Aorta (tissue), 5 donors: ENCODE measurements around the gene SEC24D. TPM values are rescaled to one million over a fixed set of nuclear protein-coding genes. Genes with fewer than 3 reads are reported as not detected.
"Not testable (repeated sequence)": the region's sequence is repeated elsewhere in the genome, so short reads cannot be mapped to it uniquely, and the experiment has no call there.

Source experiments
- ATAC-seq: fragments of 200-7000 bp; cut with Tn5 transposase; one replicate; pipeline ENCODE4 v1.9.1; 2022; ENCODE audit warnings: moderate library complexity; ENCODE audit not compliant: low FRiP score
- DNase-seq, 2 donors: peaks; one replicate each; pipeline ENCODE4 v3.0.0-alpha.2; 2020
- H3K27ac ChIP-seq, 2 donors: one replicate each; pipeline ENCODE4 v1.5.1; 2013; ENCODE audit warnings: low read length in 2 of 2, mild to moderate bottlenecking in 2 of 2, moderate library complexity in 2 of 2, control low read depth in 1 of 2, inconsistent platforms in 1 of 2, low read depth in 1 of 2
- H3K27me3 ChIP-seq, 2 donors: one replicate each; pipeline ENCODE4 v1.6.1; 2013; ENCODE audit warnings: control low read depth in 1 of 2, low read length in 1 of 2, mild to moderate bottlenecking in 1 of 2, moderate library complexity in 1 of 2; ENCODE audit not compliant: insufficient read depth in 2 of 2, control insufficient read depth in 1 of 2
- H3K36me3 ChIP-seq, 2 donors: one replicate each; pipeline ENCODE4 v1.6.1; 2013; ENCODE audit warnings: control low read depth in 1 of 2, low read length in 1 of 2, mild to moderate bottlenecking in 1 of 2; ENCODE audit not compliant: insufficient read depth in 2 of 2, control insufficient read depth in 1 of 2
- H3K4me1 ChIP-seq, 2 donors: one replicate each; pipeline ENCODE4 v1.6.1; 2013; ENCODE audit warnings: low read length in 2 of 2, control low read depth in 1 of 2, mild to moderate bottlenecking in 1 of 2, moderate library complexity in 1 of 2; ENCODE audit not compliant: insufficient read depth in 2 of 2, control insufficient read depth in 1 of 2
- H3K4me3 ChIP-seq, 2 donors: one replicate each; pipeline ENCODE4 v1.5.1; 2013; ENCODE audit warnings: low read length in 2 of 2, control low read depth in 1 of 2, mild to moderate bottlenecking in 1 of 2
- H3K9me3 ChIP-seq: one replicate; pipeline ENCODE4 v1.6.1; 2013; ENCODE audit warnings: mild to moderate bottlenecking, low read length; ENCODE audit not compliant: control insufficient read depth
- WGBS, 2 donors: extraction: QIAGEN DNeasy Blood & Tissue Kit; methylation state at CpG; one replicate each; pipeline ENCODE4 v1.1.7; 2013; 5-methylcytosine and 5-hydroxymethylcytosine counted together
- intact Hi-C, 2 donors: fragments of 100-400 bp; cut with DNase I; formaldehyde crosslinking; loops; one replicate each; pipeline versions ENCODE4 v1.14.2 to v1.15.0; 2022
- long read RNA-seq, 2 donors: library from polyadenylated mRNA; unstranded; transcript quantifications; one replicate each; pipeline ENCODE4 v2.0.0, GENCODE V29; 2020 to 2021
- polyA plus RNA-seq, 2 donors: library from polyadenylated mRNA; stranded (reverse); fragments of 200-250 nt; gene quantifications; one replicate each; pipeline ENCODE4 v1.2.3, GENCODE V29; 2013
- total RNA-seq, 2 donors: library from RNA; stranded (reverse); fragmentation: NEBNext Ultra II Directional; extraction: Animal tissue kit (Norgen Biotek cat#: 25700); gene quantifications; one replicate each; pipeline ENCODE4 v1.2.1, GENCODE V29; 2021
- donor health status: healthy with polysubstance abuse.
- donor health status: Bipolar disorder and iron deficiency.
- donor health status: DM: no; HTN: no; CAD: no.
- donor health status: DM: no; HTN: no; CAD: no.
- donor health status: DM: yes; HTN: yes; CAD: no.

SEC24D gene
- 100 to 1,000 TPM; 126 to 127 TPM for total RNA-seq
- 10 to 100 TPM; 25.3 to 30.6 TPM for polyA plus RNA-seq
- long read RNA-seq, donor 1, partial matches to known transcripts = 60 of 88 reads
- long read RNA-seq, donor 1, other reads (novel, unspliced or antisense) = 28 of 88 reads
- long read RNA-seq, donor 2, full-length matches to known transcripts = 12 of 57 reads
- long read RNA-seq, donor 2, partial matches to known transcripts = 21 of 57 reads
- long read RNA-seq, donor 2, other reads (novel, unspliced or antisense) = 24 of 57 reads

- Histone ChIP-seq H3K4me1 (peaks cover 2 to 3% of the 10 kb centered on the region in 2 donors), H3K27ac (peak within 1 kb of the TSS; percentile 95 to 96), H3K27me3 (no peaks in the 10 kb centered on the region), H3K4me3 (peak within 1 kb of the TSS; percentile 79 to 93), H3K36me3 (peaks cover 0 to 6% of the 10 kb centered on the region in 2 donors), H3K9me3 (no peaks in the 10 kb centered on the region)
- 0% methylated on average over 63 to 69 of the region's 69 CpGs for WGBS, 2 donors
- DNase-seq = peak; percentile 94 to 97
- intact Hi-C loops = loop anchor here (5.0 kb wide), 1 partner anchor 52 kb away; the partner anchor contains the start of gene SYNPO2 (in 2 of the 2)
- ATAC-seq = peak; percentile 96
These were observed at the start of gene SEC24D for GRCh38 chr4:118835571-118836300. Gene SEC24D (minus strand): TSS chr4:118836126. CDS start chr4:118833696, 2,430 bp downstream.

GRCh38 chr4:118884716-118885115, 48.8 kb upstream of the SEC24D start:
- Histone ChIP-seq H3K4me3 (no peak overlapping the region), H3K27ac (no peak overlapping the region), H3K9me3 (no peaks in the 10 kb centered on the region), H3K4me1 (no peaks in the 10 kb centered on the region), H3K27me3 (no peaks in the 10 kb centered on the region), H3K36me3 (no peaks in the 10 kb centered on the region)
- ATAC-seq (no peak), DNase-seq (no peak)
- intact Hi-C loops = loop anchor here (5.0 to 10.0 kb wide), 4 partner anchors 47 to 142 kb away; partner anchors contain the start of gene SEC24D (in 2 of the 2)
- 95 to 96% methylated on average over 3 of the region's 3 CpGs for WGBS, 2 donors

- no peaks in the 10 kb centered on the region for H3K27me3 ChIP-seq
- no peak overlapping the region for H3K4me3 ChIP-seq
- ATAC-seq (no peak), DNase-seq (no peak)
- 78 to 80% methylated on average over 1 of the region's 1 CpG for WGBS, 2 donors
- intact Hi-C loops = loop anchor here in 1 of 2 donors (10.0 kb wide), 1 partner anchor 109 kb away; no protein-coding TSS in a partner anchor
- H3K4me1 ChIP-seq = no peaks in the 10 kb centered on the region
- no peaks in the 10 kb centered on the region for H3K36me3 ChIP-seq
- no peaks in the 10 kb centered on the region for H3K9me3 ChIP-seq
- no peak overlapping the region for H3K27ac ChIP-seq
These were observed 47.9 kb upstream of the SEC24D start for GRCh38 chr4:118883861-118884260.

- Histone ChIP-seq H3K27ac (no peak overlapping the region), H3K9me3 (no peaks in the 10 kb centered on the region), H3K4me3 (no peak overlapping the region), H3K36me3 (no peaks in the 10 kb centered on the region), H3K4me1 (no peaks in the 10 kb centered on the region), H3K27me3 (no peaks in the 10 kb centered on the region)
- no peak for ATAC-seq
- intact Hi-C loops = loop anchor here in 1 of 2 donors (10.0 kb wide), 1 partner anchor 107 kb away; no protein-coding TSS in a partner anchor
- WGBS, 2 donors = 88 to 90% methylated on average over 12 of the region's 12 CpGs
- no peak for DNase-seq
These were observed 45.7 kb upstream of the SEC24D start for GRCh38 chr4:118881512-118882146.

GRCh38 chr4:118879409-118879808, 43.5 kb upstream of the SEC24D start:
- Histone ChIP-seq H3K9me3 (no peaks in the 10 kb centered on the region), H3K4me3 (no peak overlapping the region), H3K4me1 (no peaks in the 10 kb centered on the region), H3K27me3 (no peaks in the 10 kb centered on the region), H3K36me3 (no peaks in the 10 kb centered on the region), H3K27ac (no peak overlapping the region)
- no peak for ATAC-seq
- WGBS, 2 donors = 87 to 88% methylated on average over 7 of the region's 7 CpGs
- intact Hi-C loops = no loop called here
- DNase-seq = no peak

GRCh38 chr4:118878507-118878906, 42.6 kb upstream of the SEC24D start:
- H3K36me3 ChIP-seq, intact Hi-C loops, H3K4me3 ChIP-seq, H3K9me3 ChIP-seq, H3K27me3 ChIP-seq, ATAC-seq, H3K27ac ChIP-seq, H3K4me1 ChIP-seq, DNase-seq: not testable (repeated sequence)
- 98 to 99% methylated on average over 9 of the region's 9 CpGs for WGBS, 2 donors

GRCh38 chr4:118877797-118878196, 41.9 kb upstream of the SEC24D start:
- no peaks in the 10 kb centered on the region for H3K9me3 ChIP-seq
- no peak for ATAC-seq
- H3K36me3 ChIP-seq = no peaks in the 10 kb centered on the region
- H3K4me3 ChIP-seq = no peak overlapping the region
- DNase-seq = no peak
- WGBS, 2 donors = 96 to 97% methylated on average over 6 of the region's 6 CpGs
- intact Hi-C loops = no loop called here
- no peak overlapping the region for H3K27ac ChIP-seq
- H3K27me3 ChIP-seq = no peaks in the 10 kb centered on the region
- no peaks in the 10 kb centered on the region for H3K4me1 ChIP-seq

GRCh38 chr4:118872181-118872580, 36.3 kb upstream of the SEC24D start:
- 76 to 77% methylated on average over 4 of the region's 4 CpGs for WGBS, 2 donors
- intact Hi-C loops = no loop called here
- ATAC-seq = no peak

More at GRCh38 chr4:118872181-118872580, 36.3 kb upstream of the SEC24D start:
- Histone ChIP-seq H3K27me3 (no peaks in the 10 kb centered on the region), H3K9me3 (no peaks in the 10 kb centered on the region), H3K36me3 (no peaks in the 10 kb centered on the region), H3K4me1 (no peaks in the 10 kb centered on the region), H3K27ac (no peak overlapping the region), H3K4me3 (no peak overlapping the region)
- DNase-seq = no peak
